Gastrocnemius medialis (tissue), 4 donors: Measurements from ENCODE around the gene RAB3C. TPM values are rescaled to one million over a fixed set of nuclear protein-coding genes. Genes with fewer than 3 reads are reported as not detected.
"Not testable (repeated sequence)": the region's sequence is repeated elsewhere in the genome, so short reads cannot be mapped to it uniquely, and the experiment has no call there.

ENCODE experiments used
- ATAC-seq, 2 donors: fragments of 150-250 bp; one replicate each; pipeline ENCODE4 v1.9.1; 2016
- DNase-seq, 2 donors: peaks; one replicate each; pipeline ENCODE4 v3.0.0-alpha.2; 2019
- H3K27ac ChIP-seq, 4 donors: fragments of 200-600 bp; sonication (generic); 1 replicate in 1 of 4; 2 replicates in 3 of 4; pipeline ENCODE4 v1.5.1; 2016 to 2018; ENCODE audit warnings: mild to moderate bottlenecking in 2 of 4, moderate library complexity in 1 of 4
- H3K27me3 ChIP-seq, 3 donors: fragments of 200-600 bp; sonication (generic) in 2 of 3; 1 replicate in 1 of 3; 2 replicates in 2 of 3; pipeline versions ENCODE4 v1.5.1 to v1.6.0; 2016 to 2019; ENCODE audit warnings: mild to moderate bottlenecking in 1 of 3, moderate library complexity in 1 of 3
- H3K36me3 ChIP-seq, 2 donors: fragments of 200-600 bp; sonication (generic) in 1 of 2; one replicate each; pipeline ENCODE4 v1.5.1; 2017 to 2018
- H3K4me1 ChIP-seq, 2 donors: fragments of 200-600 bp; sonication (generic) in 1 of 2; one replicate each; pipeline ENCODE4 v1.5.1; 2016 to 2017; ENCODE audit warnings: mild to moderate bottlenecking in 2 of 2
- H3K4me3 ChIP-seq, 4 donors: fragments of 200-600 bp; sonication (generic) in 3 of 4; 1 replicate in 1 of 4; 2 replicates in 3 of 4; pipeline ENCODE4 v1.5.1; 2016 to 2019; ENCODE audit warnings: mild to moderate bottlenecking in 2 of 4
- H3K9me3 ChIP-seq, 3 donors: fragments of 200-600 bp; sonication (generic) in 2 of 3; 1 replicate in 1 of 3; 2 replicates in 2 of 3; pipeline ENCODE4 v1.5.1; 2016 to 2019
- POLR2A ChIP-seq, 2 donors: fragments of 450-650 bp; IDR thresholded peaks; one replicate each; pipeline ENCODE4 v1.6.1; 2017; ENCODE audit warnings: antibody characterized with exemption in 2 of 2, mild to moderate bottlenecking in 2 of 2, moderate library complexity in 2 of 2
- in situ Hi-C, 4 donors: fragments of 200-750 bp; cut with MboI; loops; one replicate each; pipeline versions ENCODE4 v1.15.0 to v1.8.0; 2017; ENCODE audit warnings: low sequenced_read_pairs in 4 of 4
- intact Hi-C: fragments of 100-400 bp; cut with DNase I; formaldehyde crosslinking; loops from one replicate; pipeline ENCODE4 v1.15.1; 2023; ENCODE audit warnings: low total_unique reads
- total RNA-seq, 4 donors: library from RNA; depleted of rRNA; stranded (reverse); fragments of >200 nt; gene quantifications; one replicate each; pipeline versions ENCODE4 v1.1.0 to v1.2.3, GENCODE V29; 2016
- TF ChIP-seq, protein P1 (sequence below), 5 experiments: fragments of 450-650 bp in 3 of 5; fragments of 200-600 bp in 2 of 5; sonication (generic) in 2 of 5; IDR thresholded peaks in 4 of 5; conservative IDR thresholded peaks in 1 of 5; 1 replicate in 4 of 5; 2 replicates in 1 of 5; pipeline ENCODE4 v1.5.1; 2016 to 2019; ENCODE audit warnings: antibody characterized with exemption in 5 of 5, mild to moderate bottlenecking in 3 of 5, moderate library complexity in 3 of 5

RAB3C gene
- total RNA-seq, 4 donors from 2014 or later: 0.02 to 0.73 (median 0.07) TPM

- Histone ChIP-seq H3K4me3 (no peak overlapping the region), H3K9me3 (no peaks in the 10 kb centered on the region), H3K27me3 (no peaks in the 10 kb centered on the region), H3K4me1 (no peaks in the 10 kb centered on the region), H3K36me3 (no peaks in the 10 kb centered on the region), H3K27ac (no peak overlapping the region)
- no peak for ATAC-seq
- no peak for TF ChIP-seq POLR2A (IDR thresholded peaks at IDR 0.05)
- TF ChIP-seq, protein P1, sequence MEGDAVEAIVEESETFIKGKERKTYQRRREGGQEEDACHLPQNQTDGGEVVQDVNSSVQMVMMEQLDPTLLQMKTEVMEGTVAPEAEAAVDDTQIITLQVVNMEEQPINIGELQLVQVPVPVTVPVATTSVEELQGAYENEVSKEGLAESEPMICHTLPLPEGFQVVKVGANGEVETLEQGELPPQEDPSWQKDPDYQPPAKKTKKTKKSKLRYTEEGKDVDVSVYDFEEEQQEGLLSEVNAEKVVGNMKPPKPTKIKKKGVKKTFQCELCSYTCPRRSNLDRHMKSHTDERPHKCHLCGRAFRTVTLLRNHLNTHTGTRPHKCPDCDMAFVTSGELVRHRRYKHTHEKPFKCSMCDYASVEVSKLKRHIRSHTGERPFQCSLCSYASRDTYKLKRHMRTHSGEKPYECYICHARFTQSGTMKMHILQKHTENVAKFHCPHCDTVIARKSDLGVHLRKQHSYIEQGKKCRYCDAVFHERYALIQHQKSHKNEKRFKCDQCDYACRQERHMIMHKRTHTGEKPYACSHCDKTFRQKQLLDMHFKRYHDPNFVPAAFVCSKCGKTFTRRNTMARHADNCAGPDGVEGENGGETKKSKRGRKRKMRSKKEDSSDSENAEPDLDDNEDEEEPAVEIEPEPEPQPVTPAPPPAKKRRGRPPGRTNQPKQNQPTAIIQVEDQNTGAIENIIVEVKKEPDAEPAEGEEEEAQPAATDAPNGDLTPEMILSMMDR (IDR thresholded peaks at IDR 0.05 in 4 of 5, conservative IDR thresholded peaks at IDR 0.05 in 1 of 5): no peak
- intact Hi-C loops (no loop called here), in situ Hi-C loops (no loop called here)
- no peak for DNase-seq
Observed at GRCh38 chr5:58699762-58700118, 116.9 kb downstream of the RAB3C start.

GRCh38 chr5:58703925-58704555, 121.2 kb downstream of the RAB3C start:
- no peak overlapping the region for H3K4me3 ChIP-seq
- H3K9me3 ChIP-seq: no peaks in the 10 kb centered on the region
- ATAC-seq (no peak), DNase-seq (no peak)
- intact Hi-C loops: no loop called here
- in situ Hi-C loops: no loop called here
- H3K4me1 ChIP-seq: no peaks in the 10 kb centered on the region
- H3K27me3 ChIP-seq: no peaks in the 10 kb centered on the region
- TF ChIP-seq, protein P1 (IDR thresholded peaks at IDR 0.05 in 4 of 5, conservative IDR thresholded peaks at IDR 0.05 in 1 of 5): no peak
- TF ChIP-seq POLR2A (IDR thresholded peaks at IDR 0.05): no peak
- H3K27ac ChIP-seq: no peak overlapping the region
- H3K36me3 ChIP-seq: no peaks in the 10 kb centered on the region

- ATAC-seq: no peak
- Histone ChIP-seq H3K4me1 (no peaks in the 10 kb centered on the region), H3K4me3 (no peak overlapping the region), H3K9me3 (no peaks in the 10 kb centered on the region), H3K27ac (no peak overlapping the region), H3K27me3 (no peaks in the 10 kb centered on the region), H3K36me3 (no peaks in the 10 kb centered on the region)
- in situ Hi-C loops (no loop called here), intact Hi-C loops (no loop called here)
- no peak for TF ChIP-seq POLR2A (IDR thresholded peaks at IDR 0.05)
- TF ChIP-seq, protein P1 (IDR thresholded peaks at IDR 0.05 in 4 of 5, conservative IDR thresholded peaks at IDR 0.05 in 1 of 5): no peak
- no peak for DNase-seq
Observed at GRCh38 chr5:58706736-58707135, 123.9 kb downstream of the RAB3C start.

GRCh38 chr5:58708456-58708855, 125.6 kb downstream of the RAB3C start:
- no peak for TF ChIP-seq POLR2A (IDR thresholded peaks at IDR 0.05)
- TF ChIP-seq, protein P1 (IDR thresholded peaks at IDR 0.05 in 4 of 5, conservative IDR thresholded peaks at IDR 0.05 in 1 of 5): no peak
- DNase-seq (no peak), ATAC-seq (no peak)
- no peak overlapping the region for H3K4me3 ChIP-seq
- no peaks in the 10 kb centered on the region for H3K4me1 ChIP-seq
- no peaks in the 10 kb centered on the region for H3K27me3 ChIP-seq
- intact Hi-C loops (no loop called here), in situ Hi-C loops (no loop called here)
- H3K36me3 ChIP-seq: no peaks in the 10 kb centered on the region
- H3K27ac ChIP-seq: no peak overlapping the region
- H3K9me3 ChIP-seq: no peaks in the 10 kb centered on the region

DNA sequence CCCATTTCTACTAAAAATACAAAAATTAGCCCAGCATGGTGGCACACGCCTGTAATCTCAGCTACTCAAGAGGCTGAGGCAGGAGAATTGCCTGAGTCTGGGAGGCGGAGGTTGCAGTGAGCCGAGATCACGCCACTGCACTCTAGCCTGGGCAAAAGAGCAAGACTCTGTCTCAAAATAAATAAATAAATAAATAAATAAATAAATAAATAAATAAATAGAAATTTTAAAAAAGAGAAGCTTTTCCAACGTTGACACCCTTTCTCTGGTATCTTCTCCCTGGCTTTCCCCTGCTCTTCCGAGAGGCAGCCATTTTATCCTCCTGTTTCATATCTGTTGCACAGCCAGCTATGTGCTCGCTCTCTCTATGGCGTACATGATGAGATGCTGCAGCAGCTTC, 127.5 kb downstream of the RAB3C start:
- H3K4me3 ChIP-seq, in situ Hi-C loops, DNase-seq, H3K4me1 ChIP-seq, intact Hi-C loops, ATAC-seq, H3K36me3 ChIP-seq, H3K27me3 ChIP-seq, H3K27ac ChIP-seq, H3K9me3 ChIP-seq: not testable (repeated sequence)
